Cardiac muscle cell (in vitro differentiated cells and primary cell): Measurements from ENCODE around the gene DAB2IP. TPM values are rescaled to one million over a fixed set of nuclear protein-coding genes. Genes with fewer than 3 reads are reported as not detected.

ENCODE experiments used
- DNase-seq, 2 donors: peaks; one replicate each; pipeline versions ENCODE4 v3.0.0 to v3.0.0-alpha.2; 2010 to 2017; ENCODE audit warnings: low read depth in 1 of 2, low spot score in 1 of 2
- H3K27ac ChIP-seq: fragments of 200-600 bp; sonication (generic); 2 replicates; pipeline ENCODE4 v1.5.1; 2016
- H3K27me3 ChIP-seq: fragments of 200-600 bp; sonication (generic); 2 replicates; pipeline ENCODE4 v1.6.0; 2016; ENCODE audit warnings: control low read depth
- H3K36me3 ChIP-seq: fragments of 200-600 bp; sonication (generic); 2 replicates; pipeline ENCODE4 v1.5.1; 2016; ENCODE audit warnings: control low read depth
- H3K4me1 ChIP-seq: fragments of 200-600 bp; sonication (generic); 2 replicates; pipeline ENCODE4 v1.8.1; 2017; ENCODE audit warnings: low read depth, mild to moderate bottlenecking, mixed run types
- H3K4me3 ChIP-seq: fragments of 200-600 bp; sonication (generic); 2 replicates; pipeline ENCODE4 v1.5.1; 2016; ENCODE audit warnings: mild to moderate bottlenecking
- H3K9me3 ChIP-seq: fragments of 200-600 bp; sonication (generic); 2 replicates; pipeline ENCODE4 v1.5.1; 2017; ENCODE audit warnings: low read depth, mild to moderate bottlenecking, control low read depth
- polyA plus RNA-seq: library from polyadenylated mRNA; unstranded; fragments of >200 nt; fragmentation: Nextera tagmentation; extraction: Ambion mirVana; gene quantifications from 2 replicates; pipeline ENCODE4 v1.2.1, GENCODE V29; 2016
- total RNA-seq: library from RNA; depleted of rRNA; stranded (reverse); fragments of >200 nt; gene quantifications from 2 replicates; pipeline ENCODE4 v1.2.3, GENCODE V29; 2016
- TF ChIP-seq, protein P1 (sequence below): IDR thresholded peaks from 2 replicates; pipeline ENCODE4 v1.5.1; 2012; ENCODE audit warnings: low read depth, mild to moderate bottlenecking, low read length

Gene DAB2IP
- total and polyA plus RNA-seq, 2 experiments from 2014 or later: 25.7 to 105 TPM

DNA sequence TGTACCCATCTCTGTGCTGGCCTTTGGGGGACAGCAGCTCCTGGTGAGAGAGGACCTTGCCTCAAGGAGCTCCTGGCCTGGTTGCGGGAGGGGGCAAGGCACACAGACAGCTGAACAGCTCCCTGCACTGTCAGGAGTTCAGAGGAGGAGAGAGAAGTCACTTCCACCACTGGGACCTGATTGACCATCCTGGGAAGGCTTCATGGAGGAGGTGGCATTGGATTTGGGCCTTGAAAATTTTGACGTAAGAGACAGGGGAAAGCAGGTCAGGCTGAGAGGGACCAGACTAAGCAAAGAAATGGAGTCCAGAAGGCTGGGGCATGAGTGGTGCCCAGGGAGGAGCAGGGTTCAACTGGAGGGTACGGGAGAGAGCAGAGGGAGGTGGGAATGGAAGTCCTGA, 20.3 kb upstream of the DAB2IP start:
- Histone ChIP-seq H3K9me3 (no peaks in the 10 kb centered on the region), H3K4me1 (peaks cover 35% of the 10 kb centered on the region), H3K27me3 (no peaks in the 10 kb centered on the region), H3K36me3 (no peaks in the 10 kb centered on the region), H3K27ac (peak overlapping the region; percentile 41), H3K4me3 (no peak overlapping the region)
- no peak for DNase-seq
- TF ChIP-seq, protein P1, sequence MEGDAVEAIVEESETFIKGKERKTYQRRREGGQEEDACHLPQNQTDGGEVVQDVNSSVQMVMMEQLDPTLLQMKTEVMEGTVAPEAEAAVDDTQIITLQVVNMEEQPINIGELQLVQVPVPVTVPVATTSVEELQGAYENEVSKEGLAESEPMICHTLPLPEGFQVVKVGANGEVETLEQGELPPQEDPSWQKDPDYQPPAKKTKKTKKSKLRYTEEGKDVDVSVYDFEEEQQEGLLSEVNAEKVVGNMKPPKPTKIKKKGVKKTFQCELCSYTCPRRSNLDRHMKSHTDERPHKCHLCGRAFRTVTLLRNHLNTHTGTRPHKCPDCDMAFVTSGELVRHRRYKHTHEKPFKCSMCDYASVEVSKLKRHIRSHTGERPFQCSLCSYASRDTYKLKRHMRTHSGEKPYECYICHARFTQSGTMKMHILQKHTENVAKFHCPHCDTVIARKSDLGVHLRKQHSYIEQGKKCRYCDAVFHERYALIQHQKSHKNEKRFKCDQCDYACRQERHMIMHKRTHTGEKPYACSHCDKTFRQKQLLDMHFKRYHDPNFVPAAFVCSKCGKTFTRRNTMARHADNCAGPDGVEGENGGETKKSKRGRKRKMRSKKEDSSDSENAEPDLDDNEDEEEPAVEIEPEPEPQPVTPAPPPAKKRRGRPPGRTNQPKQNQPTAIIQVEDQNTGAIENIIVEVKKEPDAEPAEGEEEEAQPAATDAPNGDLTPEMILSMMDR: no peak

DNA sequence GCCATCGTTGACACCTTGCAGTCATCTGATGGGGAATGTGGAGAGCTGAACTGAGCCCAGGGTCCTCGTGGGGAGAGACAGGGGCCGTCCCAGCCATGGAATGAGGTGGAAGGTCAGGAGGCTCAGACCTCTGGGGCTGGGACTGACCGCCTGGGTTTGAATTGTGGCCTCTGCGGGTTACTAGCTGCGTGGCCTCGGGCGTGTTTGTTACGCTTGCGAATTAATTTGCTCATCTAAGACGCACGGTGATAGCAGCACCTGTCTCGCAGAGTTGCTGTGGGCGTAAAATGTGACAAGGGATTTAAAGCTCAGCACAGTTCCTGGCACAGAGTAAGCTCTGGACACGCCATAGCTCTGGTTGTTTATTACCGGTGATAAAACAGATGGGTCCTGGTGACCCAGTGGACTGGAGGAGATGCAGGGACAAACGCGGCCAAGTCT, 19.4 kb upstream of the DAB2IP start:
- Histone ChIP-seq H3K36me3 (no peaks in the 10 kb centered on the region), H3K4me3 (no peak overlapping the region), H3K4me1 (peaks cover 36% of the 10 kb centered on the region), H3K9me3 (no peaks in the 10 kb centered on the region), H3K27me3 (no peaks in the 10 kb centered on the region), H3K27ac (peak overlapping the region; percentile 56)
- DNase-seq: no peak
- TF ChIP-seq, protein P1: no peak

DNA sequence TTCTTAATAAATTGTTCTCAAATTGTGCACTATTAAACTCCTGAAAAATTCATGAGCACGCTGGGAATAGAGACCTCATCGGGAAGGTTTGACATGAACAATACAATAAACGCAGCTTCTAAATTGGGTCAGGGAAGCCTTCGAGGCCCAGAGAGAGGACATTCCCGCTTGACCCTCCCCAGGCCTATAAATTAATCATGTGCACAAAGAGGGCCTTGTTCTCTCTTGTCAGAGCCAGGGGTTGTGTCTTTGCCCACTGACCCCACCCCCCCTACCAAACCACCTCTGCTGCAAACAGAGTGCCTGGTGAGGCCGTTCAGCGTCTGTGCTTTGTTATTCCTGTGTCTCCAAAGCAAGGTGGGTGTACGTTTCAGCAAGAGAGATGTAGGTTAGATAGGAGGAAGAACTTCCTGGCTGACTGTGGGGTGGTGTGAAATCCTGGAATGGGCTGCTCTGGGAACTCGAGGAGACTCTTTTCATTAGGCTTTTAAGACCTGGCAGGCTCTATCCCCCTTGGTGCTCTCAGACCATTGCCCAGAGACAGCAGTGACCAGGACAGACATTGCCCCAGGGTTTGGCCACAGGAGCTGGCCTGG, 18.2 kb upstream of the DAB2IP start:
- TF ChIP-seq, protein P1: no peak
- Histone ChIP-seq H3K27me3 (no peaks in the 10 kb centered on the region), H3K36me3 (no peaks in the 10 kb centered on the region), H3K27ac (peak overlapping the region; percentile 56), H3K4me1 (peaks cover 36% of the 10 kb centered on the region), H3K9me3 (no peaks in the 10 kb centered on the region), H3K4me3 (no peak overlapping the region)
- no peak for DNase-seq

DNA sequence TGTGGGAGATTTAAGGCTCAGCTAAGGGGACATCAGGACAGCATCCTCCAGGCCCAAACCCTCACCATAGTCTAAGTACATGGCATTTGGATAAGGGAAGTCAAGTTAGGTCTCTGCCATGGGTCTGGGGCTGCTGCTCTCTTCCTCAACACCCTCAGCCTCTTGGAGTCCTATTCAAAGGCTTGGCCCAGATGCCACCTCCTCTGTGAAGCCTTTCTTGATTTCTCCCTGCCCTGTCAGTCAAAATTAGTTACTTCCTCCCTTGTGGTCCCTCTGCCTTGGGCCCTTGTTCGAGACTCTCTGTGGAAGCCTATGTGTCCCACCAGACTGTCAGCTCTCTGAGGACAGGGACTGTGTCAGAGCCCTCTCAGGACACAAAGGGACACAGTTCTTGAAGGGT, 17.7 kb upstream of the DAB2IP start:
- Histone ChIP-seq H3K4me3 (no peak overlapping the region), H3K9me3 (no peaks in the 10 kb centered on the region), H3K27ac (peak overlapping the region; percentile 56), H3K4me1 (peaks cover 36% of the 10 kb centered on the region), H3K36me3 (no peaks in the 10 kb centered on the region), H3K27me3 (no peaks in the 10 kb centered on the region)
- TF ChIP-seq, protein P1: no peak
- no peak for DNase-seq

DNA sequence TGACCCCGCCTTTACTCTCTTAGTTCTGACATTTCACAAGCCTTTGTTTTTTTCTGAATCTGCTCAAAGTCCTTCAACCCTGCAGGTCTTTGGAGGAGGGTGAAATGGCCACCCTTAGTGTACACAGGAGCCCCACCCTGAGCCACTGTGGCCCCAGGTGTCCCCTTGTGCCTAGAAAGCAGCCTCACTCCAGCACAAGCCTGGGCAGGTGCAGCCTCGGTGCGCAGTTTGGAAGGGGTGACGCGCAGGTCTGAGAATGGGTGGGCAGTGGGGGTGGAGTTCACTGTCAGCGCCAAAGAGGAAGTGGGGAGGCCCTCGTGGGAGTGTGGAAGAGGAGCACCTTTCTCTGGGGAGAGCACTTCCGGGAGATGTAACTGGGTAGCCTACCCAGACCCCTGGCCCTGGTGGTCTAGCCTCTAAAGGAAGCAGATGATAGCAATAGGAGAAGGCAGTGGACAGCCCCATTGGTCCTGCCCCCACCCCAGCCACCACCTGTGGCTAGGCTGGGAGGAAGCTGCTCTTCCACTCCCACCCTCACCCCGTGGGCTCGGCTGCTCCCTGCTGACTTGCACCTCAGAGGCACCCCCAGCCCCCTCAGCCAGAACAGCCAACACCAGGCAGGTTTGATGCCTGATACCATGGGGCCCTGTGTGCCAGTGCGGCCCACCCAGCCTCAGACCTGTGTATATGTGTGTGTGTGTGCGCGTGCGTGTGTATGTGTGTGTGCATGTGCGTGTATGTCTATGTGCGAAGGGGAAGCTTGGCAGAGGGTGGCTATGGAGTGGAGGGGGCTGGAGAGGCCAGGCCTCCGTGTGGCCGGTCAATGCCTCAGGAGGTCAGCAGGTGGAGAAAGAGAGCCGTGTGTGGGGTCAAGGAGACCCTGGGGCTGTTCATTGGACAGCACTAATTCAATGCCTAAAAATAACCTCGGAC, 16.8 kb upstream of the DAB2IP start:
- Histone ChIP-seq H3K4me3 (no peak overlapping the region), H3K36me3 (no peaks in the 10 kb centered on the region), H3K4me1 (peaks cover 36% of the 10 kb centered on the region), H3K27me3 (no peaks in the 10 kb centered on the region), H3K27ac (peak overlapping the region; percentile 56), H3K9me3 (no peaks in the 10 kb centered on the region)
- peak; percentile 37 to 82 for DNase-seq
- TF ChIP-seq, protein P1: peak; percentile 59
